Endothelial cell of umbilical vein (primary cell): Measurements from ENCODE around the gene WRAP53. TPM values are rescaled to one million over a fixed set of nuclear protein-coding genes. Genes with fewer than 3 reads are reported as not detected.

Experiments
- BruUV-seq: library from RNA; stranded (reverse); fragments of 400-500 nt; replicated peaks from 2 replicates; lab custom pipeline; 2021; lab: Mats Ljungman, UMichigan
- CTCF ChIA-PET: fragments of 300-600, 350-600 bp; sonication (Branson Sonifier 250); formaldehyde crosslinking; loops from one replicate; lab custom pipeline; 2021; ENCODE audit warnings: antibody characterized with exemption, inconsistent platforms; lab: Charles Lee
- POLR2A ChIA-PET: fragments of 300-600, 350-600 bp; sonication (Branson Sonifier 250); formaldehyde crosslinking; loops from one replicate; lab custom pipeline; 2021; ENCODE audit warnings: antibody characterized with exemption, inconsistent platforms; lab: Charles Lee
- DNase-seq: peaks from one replicate; pipeline ENCODE4 v3.0.0-alpha.2; 2011; ENCODE audit warnings: low read depth, low spot score
- FAIRE-seq: peaks from 2 replicates; lab custom pipeline; 2011; peaks lifted over from hg19 to GRCh38; lab: Jason Lieb, UNC
- H2AFZ ChIP-seq: 2 replicates; pipeline ENCODE4 v1.6.0; 2012; ENCODE audit warnings: low read depth, low read length, control low read depth, inconsistent platforms
- H3K27ac ChIP-seq: 2 replicates; pipeline ENCODE4 v1.5.1; 2011; ENCODE audit warnings: low read depth, mild to moderate bottlenecking, control low read depth, low read length, moderate library complexity; ENCODE audit not compliant: insufficient read depth
- H3K27me3 ChIP-seq, 2 experiments: 2 replicates each; pipeline versions ENCODE4 v1.6.0 to v1.6.1; 2011; ENCODE audit warnings: low read length in 2 of 2, mixed read lengths in 1 of 2; ENCODE audit not compliant: control insufficient read depth in 2 of 2, insufficient read depth in 2 of 2
- H3K36me3 ChIP-seq, 2 experiments: 2 replicates in 1 of 2; 3 replicates in 1 of 2; pipeline ENCODE4 v1.5.1; 2011; ENCODE audit warnings: low read length in 2 of 2, mild to moderate bottlenecking in 1 of 2, moderate library complexity in 1 of 2; ENCODE audit not compliant: control insufficient read depth in 2 of 2, insufficient read depth in 2 of 2; ENCODE audit errors: extremely low read depth in 1 of 2
- H3K4me1 ChIP-seq: 3 replicates; pipeline ENCODE4 v1.5.1; 2011; ENCODE audit warnings: mild to moderate bottlenecking, low read length; ENCODE audit not compliant: control insufficient read depth, insufficient read depth; ENCODE audit errors: extremely low read depth
- H3K4me2 ChIP-seq: 2 replicates; pipeline ENCODE4 v1.6.1; 2011; ENCODE audit warnings: low read length, control low read depth, mixed read lengths; ENCODE audit not compliant: insufficient read depth
- H3K4me3 ChIP-seq, 3 experiments: fragments of 200-600 bp in 1 of 3; sonication (generic), shearing (Covaris generic) in 1 of 3; replicated peaks in 1 of 3; 2 replicates each; pipeline ENCODE4 v1.5.1; 2011 to 2016; ENCODE audit warnings: control low read depth in 3 of 3, low read length in 3 of 3, mild to moderate bottlenecking in 2 of 3, inconsistent platforms in 1 of 3, low read depth in 1 of 3, moderate library complexity in 1 of 3; ENCODE audit not compliant: insufficient read depth in 1 of 3
- H3K79me2 ChIP-seq: 2 replicates; pipeline ENCODE4 v1.6.0; 2012; ENCODE audit warnings: low read length, inconsistent platforms; ENCODE audit not compliant: control insufficient read depth, insufficient read depth
- H3K9ac ChIP-seq: replicated peaks from 2 replicates; pipeline ENCODE3; 2011; ENCODE audit warnings: low read length, control low read depth; ENCODE audit not compliant: insufficient read depth; ENCODE audit errors: extremely low read depth
- H3K9me1 ChIP-seq: replicated peaks from 3 replicates; pipeline ENCODE4 v1.6.0; 2011; ENCODE audit warnings: mild to moderate bottlenecking, low read length; ENCODE audit not compliant: control insufficient read depth, insufficient read depth; ENCODE audit errors: extremely low read depth
- H3K9me3 ChIP-seq: replicated peaks from 2 replicates; pipeline ENCODE4 v1.5.1; 2012; ENCODE audit warnings: low read length, inconsistent platforms; ENCODE audit not compliant: control insufficient read depth, insufficient read depth
- H4K20me1 ChIP-seq: replicated peaks from 2 replicates; pipeline ENCODE3; 2011; ENCODE audit warnings: mild to moderate bottlenecking, low read length; ENCODE audit not compliant: control insufficient read depth, insufficient read depth; ENCODE audit errors: extremely low read depth
- EZH2 ChIP-seq: IDR thresholded peaks from 2 replicates; pipeline ENCODE4 v1.6.1; 2012; ENCODE audit warnings: borderline replicate concordance, low read depth, mild to moderate bottlenecking, moderate library complexity, low read length, inconsistent platforms; ENCODE audit not compliant: severe bottlenecking
- FOS ChIP-seq: IDR thresholded peaks from 2 replicates; pipeline ENCODE4 v1.6.1; 2011; ENCODE audit warnings: mild to moderate bottlenecking, low read length, moderate library complexity, borderline replicate concordance; ENCODE audit not compliant: insufficient read depth
- GATA2 ChIP-seq: IDR thresholded peaks from 2 replicates; pipeline ENCODE4 v1.7.0; 2011; ENCODE audit warnings: low read depth, mild to moderate bottlenecking, moderate library complexity, mixed read lengths, low read length; ENCODE audit not compliant: insufficient read length, insufficient read depth
- MYC ChIP-seq: IDR thresholded peaks from one replicate; pipeline ENCODE4 v1.6.1; 2011; ENCODE audit warnings: mild to moderate bottlenecking, low read depth, low read length
- POLR2A ChIP-seq: IDR thresholded peaks from 2 replicates; pipeline ENCODE4 v1.6.1; 2012; ENCODE audit warnings: low read depth, mild to moderate bottlenecking, control low read depth, low read length
- POLR2AphosphoS5 ChIP-seq: IDR thresholded peaks from 2 replicates; pipeline ENCODE4 v1.6.1; 2012; ENCODE audit warnings: low read depth, mild to moderate bottlenecking, control low read depth, low read length, moderate library complexity; ENCODE audit not compliant: insufficient read depth
- dilution Hi-C: fragments of 300-500 bp; cut with MboI; formaldehyde crosslinking; loops from one replicate; pipeline ENCODE4 v1.15.0; 2019; ENCODE audit warnings: low sequenced_read_pairs; ENCODE audit not compliant: extremely low pct_ligation_motif_present
- intact Hi-C: fragments of 100-400 bp; cut with micrococcal nuclease; formaldehyde crosslinking; loops from one replicate; pipeline ENCODE4 v1.10.0; 2022
- polyA plus RNA-seq, 4 experiments: library from polyadenylated mRNA; depleted of rRNA in 3 of 4; stranded (reverse) in 3 of 4; unstranded in 1 of 4; fragments of >200 nt; gene quantifications; 2 replicates each; pipeline versions ENCODE4 v1.2.1 to v1.2.3, GENCODE V29; 2011 to 2012; ENCODE audit warnings: missing spikeins in 1 of 4
- total RNA-seq: library from RNA; stranded (reverse); gene quantifications from 2 replicates; pipeline ENCODE4 v1.2.3, GENCODE V29; 2021

The WRAP53 gene
- total and polyA plus RNA-seq, 2 donors (not counting 3 experiments of a cell fraction or from before 2014, with no cell fraction given) = 17.9 to 28.0 TPM

GRCh38 chr17:7719661-7720060 lies 31.4 kb downstream of the WRAP53 start:
- Histone ChIP-seq H3K9me1 (no peaks in the 10 kb centered on the region), H3K27ac (no peak overlapping the region), H3K79me2 (no peaks in the 10 kb centered on the region), H4K20me1 (no peaks in the 10 kb centered on the region), H2AFZ (no peak overlapping the region), H3K4me1 (peaks cover 5% of the 10 kb centered on the region), H3K4me3 (no peak overlapping the region), H3K36me3 (no peaks in the 10 kb centered on the region), H3K27me3 (peaks cover 25 to 40% of the 10 kb centered on the region in 2 experiments), H3K4me2 (no peak overlapping the region), H3K9ac (no peak overlapping the region), H3K9me3 (no peaks in the 10 kb centered on the region)
- POLR2A ChIA-PET = no interaction called here
- CTCF ChIA-PET = interaction anchor here (1.5 kb wide), 1 partner anchor 32 kb away, joined by 3 read pairs; the partner anchor contains the start of gene WRAP53
- dilution Hi-C loops (no loop called here), intact Hi-C loops (no loop called here)
- DNase-seq (no peak), FAIRE-seq (no peak)
- no TSS peak for BruUV-seq
- TF ChIP-seq FOS = no peak
- no peak for TF ChIP-seq GATA2
- no peak for TF ChIP-seq MYC

GRCh38 chr17:7720125-7720524 lies 31.8 kb downstream of the WRAP53 start:
- Histone ChIP-seq H3K27ac (no peak overlapping the region), H3K4me3 (no peak overlapping the region), H3K4me1 (peaks cover 5% of the 10 kb centered on the region), H3K79me2 (no peaks in the 10 kb centered on the region), H3K9me1 (no peaks in the 10 kb centered on the region), H4K20me1 (no peaks in the 10 kb centered on the region), H3K36me3 (no peaks in the 10 kb centered on the region), H3K9ac (no peak overlapping the region), H3K27me3 (peaks cover 25 to 40% of the 10 kb centered on the region in 2 experiments), H2AFZ (no peak overlapping the region), H3K4me2 (no peak overlapping the region), H3K9me3 (no peaks in the 10 kb centered on the region)
- dilution Hi-C loops (no loop called here), intact Hi-C loops (no loop called here)
- FAIRE-seq (no peak), DNase-seq (no peak)
- TF ChIP-seq MYC (no peak), GATA2 (no peak), POLR2AphosphoS5 (no peak), EZH2 (no peak), POLR2A (no peak)
- BruUV-seq = no TSS peak
- ChIA-PET POLR2A (no interaction called here), CTCF (interaction anchor here (1.0 to 1.5 kb wide), 3 partner anchors 11 to 321 kb away, joined by 3 to 6 read pairs (median 5); partner anchors contain the start of gene WRAP53)
